ENCODE results near the gene POLG2.

POLG2 gene

DNA sequence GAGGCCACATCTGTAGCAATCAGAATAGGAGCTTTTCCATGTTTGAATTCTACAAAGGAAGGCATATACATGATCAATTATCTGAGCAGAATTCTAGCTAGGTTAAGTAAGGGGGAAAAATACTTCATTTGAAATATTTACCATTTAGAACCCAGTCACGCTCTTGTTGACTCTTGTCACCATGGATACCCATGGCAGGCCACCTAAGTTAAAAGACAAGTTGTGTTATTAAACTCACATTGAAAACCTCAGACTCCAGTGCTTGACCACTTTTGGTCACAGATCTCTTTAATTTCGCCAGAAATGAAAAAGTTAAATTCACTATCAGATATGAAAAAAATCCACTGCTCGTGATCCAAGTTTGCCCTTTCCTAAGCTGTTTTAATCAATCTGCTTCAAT, 5.2 kb upstream of the POLG2 start:
- no peak overlapping the region for H3K27ac ChIP-seq
- TF ChIP-seq, protein P1, sequence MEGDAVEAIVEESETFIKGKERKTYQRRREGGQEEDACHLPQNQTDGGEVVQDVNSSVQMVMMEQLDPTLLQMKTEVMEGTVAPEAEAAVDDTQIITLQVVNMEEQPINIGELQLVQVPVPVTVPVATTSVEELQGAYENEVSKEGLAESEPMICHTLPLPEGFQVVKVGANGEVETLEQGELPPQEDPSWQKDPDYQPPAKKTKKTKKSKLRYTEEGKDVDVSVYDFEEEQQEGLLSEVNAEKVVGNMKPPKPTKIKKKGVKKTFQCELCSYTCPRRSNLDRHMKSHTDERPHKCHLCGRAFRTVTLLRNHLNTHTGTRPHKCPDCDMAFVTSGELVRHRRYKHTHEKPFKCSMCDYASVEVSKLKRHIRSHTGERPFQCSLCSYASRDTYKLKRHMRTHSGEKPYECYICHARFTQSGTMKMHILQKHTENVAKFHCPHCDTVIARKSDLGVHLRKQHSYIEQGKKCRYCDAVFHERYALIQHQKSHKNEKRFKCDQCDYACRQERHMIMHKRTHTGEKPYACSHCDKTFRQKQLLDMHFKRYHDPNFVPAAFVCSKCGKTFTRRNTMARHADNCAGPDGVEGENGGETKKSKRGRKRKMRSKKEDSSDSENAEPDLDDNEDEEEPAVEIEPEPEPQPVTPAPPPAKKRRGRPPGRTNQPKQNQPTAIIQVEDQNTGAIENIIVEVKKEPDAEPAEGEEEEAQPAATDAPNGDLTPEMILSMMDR (conservative IDR thresholded peaks at IDR 0.05), result no peak

DNA sequence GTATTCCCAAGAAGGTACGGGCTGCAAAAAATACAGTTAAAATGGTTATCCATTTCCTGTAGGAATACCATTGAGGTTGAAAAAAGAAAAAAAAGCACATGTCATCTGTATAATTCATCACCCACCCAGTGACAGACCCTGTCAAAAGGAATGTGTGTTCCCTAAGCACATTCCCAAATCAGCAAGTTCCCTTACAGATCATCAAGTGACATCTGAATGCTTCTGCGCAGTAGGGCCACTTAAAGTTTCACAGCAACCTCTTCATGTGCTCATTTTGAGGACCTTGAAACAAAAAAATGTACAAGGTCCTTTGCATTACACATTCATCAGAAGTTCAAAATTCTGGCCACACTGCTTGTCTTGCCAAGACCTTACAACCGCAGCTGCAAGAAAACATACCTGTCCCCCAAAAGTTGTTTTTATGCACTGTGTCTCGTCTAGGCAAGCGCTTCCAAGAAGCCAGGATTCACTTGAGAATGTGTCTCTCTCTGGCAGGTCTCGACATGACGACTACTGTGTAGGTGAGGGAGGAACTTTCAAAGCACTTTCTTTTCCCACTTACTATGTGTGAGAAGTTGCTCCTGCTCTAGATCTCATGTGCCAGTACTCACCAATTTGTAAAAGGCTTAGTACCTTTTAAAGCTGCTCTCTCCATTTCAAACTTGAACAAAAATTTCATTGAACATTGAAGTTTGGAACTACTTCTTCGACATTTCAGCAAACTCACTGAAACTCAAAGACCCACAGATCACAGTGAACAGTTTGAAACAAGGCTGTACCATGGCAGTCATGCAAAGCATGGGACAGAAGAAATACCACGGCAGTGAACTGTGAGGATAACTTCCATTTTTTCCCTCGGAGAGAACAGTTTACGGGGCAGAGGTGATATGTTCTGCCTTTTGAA, 4.3 kb upstream of the POLG2 start:
- no peak overlapping the region; the same call in 1 of the 2 replicates for H3K27ac ChIP-seq
- TF ChIP-seq, protein P1 (conservative IDR thresholded peaks at IDR 0.05), result no peak

DNA sequence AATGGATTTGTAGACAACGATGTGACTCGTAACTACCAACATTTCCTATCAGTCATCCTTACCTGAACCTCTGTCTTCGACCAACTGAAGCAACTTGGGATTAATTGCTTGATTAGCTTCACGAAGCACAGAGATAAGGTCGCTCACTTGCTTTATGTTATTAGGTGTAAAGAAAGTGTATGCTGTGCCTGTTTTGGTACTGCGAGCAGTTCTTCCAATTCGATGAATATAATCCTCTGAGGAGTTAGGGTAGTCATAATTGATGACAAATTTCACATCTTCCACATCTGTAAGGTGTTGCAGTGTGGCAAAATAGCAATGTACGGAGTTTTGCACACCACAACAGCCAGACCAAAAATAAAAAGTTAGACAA, 3.6 kb upstream of the POLG2 start:
- TF ChIP-seq, protein P1 (conservative IDR thresholded peaks at IDR 0.05), result no peak
- H3K27ac ChIP-seq, result no peak overlapping the region; the same call in 1 of the 2 replicates

DNA sequence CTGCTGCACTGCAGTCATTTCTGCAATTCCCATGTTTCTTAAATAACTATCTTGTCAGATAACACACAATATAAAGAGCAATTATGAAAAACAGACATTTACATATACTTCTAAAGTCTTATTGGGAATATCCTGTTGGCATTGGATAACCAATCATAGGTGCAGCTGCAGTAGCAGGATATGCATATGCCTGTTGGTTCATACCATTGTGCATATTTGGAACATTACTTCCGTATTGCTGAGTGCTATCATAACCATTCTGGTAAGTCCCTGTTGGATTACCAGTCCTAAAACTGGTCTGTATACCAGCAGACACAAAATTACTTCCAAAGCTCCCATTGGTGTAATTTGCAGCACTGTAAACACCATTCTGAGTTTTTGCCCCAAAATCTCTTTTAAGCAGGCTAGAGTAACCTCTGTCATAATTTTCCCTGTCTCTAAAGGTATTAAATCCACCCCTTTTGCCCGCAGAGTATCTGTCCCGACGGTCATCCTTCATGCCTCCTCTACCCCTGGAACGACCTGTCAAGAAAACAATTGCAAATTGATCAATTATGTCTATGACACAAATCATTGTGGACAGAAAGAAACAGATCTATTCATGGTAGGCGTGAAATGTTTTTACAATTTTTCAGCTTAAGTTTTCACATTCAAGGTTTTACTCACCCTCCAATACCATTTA, 3.1 kb upstream of the POLG2 start:
- H3K27ac ChIP-seq, result peak overlapping the region; percentile 75; the same call in 1 of the 2 replicates
- TF ChIP-seq, protein P1 (conservative IDR thresholded peaks at IDR 0.05), result no peak

DNA sequence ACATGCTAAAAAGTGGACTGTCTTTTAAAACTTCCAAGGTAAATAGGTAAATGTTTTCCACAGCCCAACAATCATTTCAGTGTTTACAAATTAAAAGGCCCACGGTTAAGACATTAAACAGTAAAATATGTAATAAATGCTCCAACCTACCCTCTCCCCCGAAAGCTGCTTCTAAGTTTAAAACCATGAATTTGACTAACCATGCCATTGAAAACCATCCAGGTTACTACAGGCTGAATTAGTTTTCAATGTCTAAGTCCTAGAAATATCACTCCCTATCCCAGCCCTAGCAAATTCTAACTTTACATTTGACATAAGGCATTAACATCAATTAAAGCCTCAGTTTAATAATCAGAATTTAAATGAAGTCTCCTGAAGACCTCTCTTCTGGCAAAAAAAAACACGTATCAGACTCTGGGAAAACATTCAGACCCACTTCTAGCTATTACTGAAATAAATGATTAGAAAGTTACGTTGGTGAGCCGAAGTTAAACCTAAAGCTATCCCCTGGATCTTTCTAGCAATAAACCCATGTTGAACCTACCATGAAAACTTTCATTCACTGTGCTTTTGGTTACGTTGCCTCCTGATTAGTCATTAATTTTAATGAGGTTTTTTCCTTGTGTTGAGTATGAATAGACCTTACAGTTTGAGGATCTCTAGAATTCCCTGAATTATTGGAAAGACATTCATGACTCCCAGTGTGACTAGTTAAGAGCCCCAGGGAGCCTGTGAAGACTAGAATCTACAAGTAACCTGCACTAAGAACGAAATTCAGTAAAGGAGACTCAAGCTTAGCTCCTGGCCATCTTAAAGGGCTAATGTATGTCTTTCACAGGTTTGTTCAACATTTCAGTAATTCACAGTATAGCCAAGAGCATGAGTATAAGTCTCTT, 1.7 kb upstream of the POLG2 start:
- TF ChIP-seq, protein P1 (conservative IDR thresholded peaks at IDR 0.05), result no peak
- H3K27ac ChIP-seq, result peak overlapping the region; percentile 75; the same call in 1 of the 2 replicates

DNA sequence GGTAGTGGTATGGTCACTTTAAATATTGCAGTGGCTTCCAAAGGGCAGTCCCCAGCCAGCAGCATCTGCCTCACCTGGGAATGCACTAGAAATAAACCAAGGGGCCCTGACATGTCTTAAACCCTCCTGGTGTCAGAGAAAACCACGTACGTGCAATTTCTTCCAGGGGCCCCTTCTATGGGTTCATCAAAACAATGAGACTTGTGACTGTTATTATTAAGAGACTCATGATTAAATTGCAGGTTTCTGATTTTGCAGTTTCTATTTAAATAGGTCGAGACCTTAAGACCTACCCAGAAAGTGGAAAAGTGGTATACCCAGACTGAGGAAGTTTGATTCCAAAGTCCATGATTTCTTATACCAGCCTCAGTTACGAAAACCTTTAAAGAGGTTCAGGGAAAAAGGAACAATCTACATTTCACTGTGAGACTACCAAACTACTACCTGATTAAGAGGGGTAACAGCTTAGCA, 746 bp upstream of the POLG2 start:
- H3K27ac ChIP-seq, result peak overlapping the region; percentile 75
- TF ChIP-seq, protein P1 (conservative IDR thresholded peaks at IDR 0.05), result no peak

Measured in VCaP (cell line).